ENCODE measurements around the gene PLEK.

PLEK gene

GRCh38 chr2:68404893-68405799 lies 40.1 kb downstream of the PLEK start:
- H3K9me3 ChIP-seq (ENCODE audit: control insufficient read depth, low read depth, low read length), result no peaks in the 10 kb centered on the region
- no peak overlapping the region for H3K9ac ChIP-seq (ENCODE audit: low read length)
- H3K27me3 ChIP-seq (ENCODE audit: control insufficient read depth, insufficient read depth, low read length), result no peaks in the 10 kb centered on the region
- H3K4me1 ChIP-seq (ENCODE audit: control insufficient read depth, low read depth, low read length), result no peaks in the 10 kb centered on the region
- no peaks in the 10 kb centered on the region for H3K36me3 ChIP-seq (ENCODE audit: control insufficient read depth, low read depth, low read length)
- no peak overlapping the region for H3K27ac ChIP-seq (ENCODE audit: low read length)
- no peak overlapping the region for H3K4me3 ChIP-seq (ENCODE audit: low read length)

- Histone ChIP-seq H3K27me3 (ENCODE audit: control insufficient read depth, insufficient read depth, low read length) (no peaks in the 10 kb centered on the region), H3K9ac (ENCODE audit: low read length) (no peak overlapping the region), H3K4me3 (ENCODE audit: low read length) (no peak overlapping the region), H3K9me3 (ENCODE audit: control insufficient read depth, low read depth, low read length) (no peaks in the 10 kb centered on the region), H3K27ac (ENCODE audit: low read length) (no peak overlapping the region), H3K36me3 (ENCODE audit: control insufficient read depth, low read depth, low read length) (no peaks in the 10 kb centered on the region), H3K4me1 (ENCODE audit: control insufficient read depth, low read depth, low read length) (no peaks in the 10 kb centered on the region)
Observed at GRCh38 chr2:68411397-68412126, 46.5 kb downstream of the PLEK start.

- Histone ChIP-seq H3K27me3 (ENCODE audit: control insufficient read depth, insufficient read depth, low read length) (no peaks in the 10 kb centered on the region), H3K4me3 (ENCODE audit: low read length) (no peak overlapping the region), H3K27ac (ENCODE audit: low read length) (no peak overlapping the region), H3K4me1 (ENCODE audit: control insufficient read depth, low read depth, low read length) (no peaks in the 10 kb centered on the region), H3K9me3 (ENCODE audit: control insufficient read depth, low read depth, low read length) (no peaks in the 10 kb centered on the region), H3K36me3 (ENCODE audit: control insufficient read depth, low read depth, low read length) (no peaks in the 10 kb centered on the region), H3K9ac (ENCODE audit: low read length) (no peak overlapping the region)
Observed at GRCh38 chr2:68412127-68412819, 47.2 kb downstream of the PLEK start.

- Histone ChIP-seq H3K4me1 (ENCODE audit: control insufficient read depth, low read depth, low read length) (peaks cover 2% of the 10 kb centered on the region), H3K9me3 (ENCODE audit: control insufficient read depth, low read depth, low read length) (no peaks in the 10 kb centered on the region), H3K27me3 (ENCODE audit: control insufficient read depth, insufficient read depth, low read length) (no peaks in the 10 kb centered on the region), H3K27ac (ENCODE audit: low read length) (no peak overlapping the region), H3K4me3 (ENCODE audit: low read length) (no peak overlapping the region), H3K36me3 (ENCODE audit: control insufficient read depth, low read depth, low read length) (no peaks in the 10 kb centered on the region), H3K9ac (ENCODE audit: low read length) (no peak overlapping the region)
Observed at GRCh38 chr2:68413466-68413865, 48.4 kb downstream of the PLEK start.

GRCh38 chr2:68414452-68414851 lies 49.4 kb downstream of the PLEK start:
- peaks cover 11% of the 10 kb centered on the region for H3K4me1 ChIP-seq (ENCODE audit: control insufficient read depth, low read depth, low read length)

GRCh38 chr2:68414876-68415275 lies 49.8 kb downstream of the PLEK start:
- Histone ChIP-seq H3K36me3 (ENCODE audit: control insufficient read depth, low read depth, low read length) (no peaks in the 10 kb centered on the region), H3K27ac (ENCODE audit: low read length) (no peak overlapping the region), H3K4me3 (ENCODE audit: low read length) (no peak overlapping the region), H3K4me1 (ENCODE audit: control insufficient read depth, low read depth, low read length) (peaks cover 12% of the 10 kb centered on the region), H3K27me3 (ENCODE audit: control insufficient read depth, insufficient read depth, low read length) (no peaks in the 10 kb centered on the region), H3K9me3 (ENCODE audit: control insufficient read depth, low read depth, low read length) (no peaks in the 10 kb centered on the region), H3K9ac (ENCODE audit: low read length) (no peak overlapping the region)

More at GRCh38 chr2:68414452-68414851, 49.4 kb downstream of the PLEK start:
- no peaks in the 10 kb centered on the region for H3K9me3 ChIP-seq (ENCODE audit: control insufficient read depth, low read depth, low read length)
- no peak overlapping the region for H3K9ac ChIP-seq (ENCODE audit: low read length)
- no peaks in the 10 kb centered on the region for H3K27me3 ChIP-seq (ENCODE audit: control insufficient read depth, insufficient read depth, low read length)
- H3K27ac ChIP-seq (ENCODE audit: low read length), result no peak overlapping the region
- H3K36me3 ChIP-seq (ENCODE audit: control insufficient read depth, low read depth, low read length), result no peaks in the 10 kb centered on the region
- no peak overlapping the region for H3K4me3 ChIP-seq (ENCODE audit: low read length)

GRCh38 chr2:68415521-68415920 lies 50.4 kb downstream of the PLEK start:
- Histone ChIP-seq H3K4me3 (ENCODE audit: low read length) (no peak overlapping the region), H3K9ac (ENCODE audit: low read length) (no peak overlapping the region), H3K36me3 (ENCODE audit: control insufficient read depth, low read depth, low read length) (no peaks in the 10 kb centered on the region), H3K27me3 (ENCODE audit: control insufficient read depth, insufficient read depth, low read length) (no peaks in the 10 kb centered on the region), H3K9me3 (ENCODE audit: control insufficient read depth, low read depth, low read length) (no peaks in the 10 kb centered on the region), H3K4me1 (ENCODE audit: control insufficient read depth, low read depth, low read length) (peaks cover 12% of the 10 kb centered on the region), H3K27ac (ENCODE audit: low read length) (no peak overlapping the region)

GRCh38 chr2:68416081-68416675 lies 51.1 kb downstream of the PLEK start:
- no peak overlapping the region for H3K9ac ChIP-seq (ENCODE audit: low read length)
- H3K9me3 ChIP-seq (ENCODE audit: control insufficient read depth, low read depth, low read length), result no peaks in the 10 kb centered on the region
- H3K36me3 ChIP-seq (ENCODE audit: control insufficient read depth, low read depth, low read length), result no peaks in the 10 kb centered on the region
- no peak overlapping the region for H3K27ac ChIP-seq (ENCODE audit: low read length)
- H3K4me1 ChIP-seq (ENCODE audit: control insufficient read depth, low read depth, low read length), result peaks cover 12% of the 10 kb centered on the region
- no peak overlapping the region for H3K4me3 ChIP-seq (ENCODE audit: low read length)
- H3K27me3 ChIP-seq (ENCODE audit: control insufficient read depth, insufficient read depth, low read length), result no peaks in the 10 kb centered on the region

- no peak overlapping the region for H3K4me3 ChIP-seq (ENCODE audit: low read length)
- H3K27me3 ChIP-seq (ENCODE audit: control insufficient read depth, insufficient read depth, low read length), result no peaks in the 10 kb centered on the region
- H3K9me3 ChIP-seq (ENCODE audit: control insufficient read depth, low read depth, low read length), result no peaks in the 10 kb centered on the region
- no peaks in the 10 kb centered on the region for H3K36me3 ChIP-seq (ENCODE audit: control insufficient read depth, low read depth, low read length)
- no peak overlapping the region for H3K27ac ChIP-seq (ENCODE audit: low read length)
- peaks cover 12% of the 10 kb centered on the region for H3K4me1 ChIP-seq (ENCODE audit: control insufficient read depth, low read depth, low read length)
- no peak overlapping the region for H3K9ac ChIP-seq (ENCODE audit: low read length)
Observed at GRCh38 chr2:68417926-68418325, 52.8 kb downstream of the PLEK start.

GRCh38 chr2:68418419-68418818 lies 53.3 kb downstream of the PLEK start:
- no peaks in the 10 kb centered on the region for H3K9me3 ChIP-seq (ENCODE audit: control insufficient read depth, low read depth, low read length)
- no peak overlapping the region for H3K4me3 ChIP-seq (ENCODE audit: low read length)
- H3K9ac ChIP-seq (ENCODE audit: low read length), result no peak overlapping the region
- no peaks in the 10 kb centered on the region for H3K36me3 ChIP-seq (ENCODE audit: control insufficient read depth, low read depth, low read length)
- H3K27me3 ChIP-seq (ENCODE audit: control insufficient read depth, insufficient read depth, low read length), result no peaks in the 10 kb centered on the region
- H3K27ac ChIP-seq (ENCODE audit: low read length), result no peak overlapping the region
- peaks cover 12% of the 10 kb centered on the region for H3K4me1 ChIP-seq (ENCODE audit: control insufficient read depth, low read depth, low read length)

GRCh38 chr2:68418855-68419254 lies 53.8 kb downstream of the PLEK start:
- H3K9me3 ChIP-seq (ENCODE audit: control insufficient read depth, low read depth, low read length), result no peaks in the 10 kb centered on the region
- H3K4me1 ChIP-seq (ENCODE audit: control insufficient read depth, low read depth, low read length), result peaks cover 12% of the 10 kb centered on the region
- no peaks in the 10 kb centered on the region for H3K36me3 ChIP-seq (ENCODE audit: control insufficient read depth, low read depth, low read length)
- H3K9ac ChIP-seq (ENCODE audit: low read length), result no peak overlapping the region
- H3K4me3 ChIP-seq (ENCODE audit: low read length), result no peak overlapping the region
- no peak overlapping the region for H3K27ac ChIP-seq (ENCODE audit: low read length)
- no peaks in the 10 kb centered on the region for H3K27me3 ChIP-seq (ENCODE audit: control insufficient read depth, insufficient read depth, low read length)
